ENCODE data around the gene PBRM1. TPM values are rescaled to one million over a fixed set of nuclear protein-coding genes. Genes with fewer than 3 reads are reported as not detected.

PBRM1 gene
- total RNA-seq, 6 experiments from 2014 or later, result 44.1 to 64.2 (median 56.0) TPM

DNA sequence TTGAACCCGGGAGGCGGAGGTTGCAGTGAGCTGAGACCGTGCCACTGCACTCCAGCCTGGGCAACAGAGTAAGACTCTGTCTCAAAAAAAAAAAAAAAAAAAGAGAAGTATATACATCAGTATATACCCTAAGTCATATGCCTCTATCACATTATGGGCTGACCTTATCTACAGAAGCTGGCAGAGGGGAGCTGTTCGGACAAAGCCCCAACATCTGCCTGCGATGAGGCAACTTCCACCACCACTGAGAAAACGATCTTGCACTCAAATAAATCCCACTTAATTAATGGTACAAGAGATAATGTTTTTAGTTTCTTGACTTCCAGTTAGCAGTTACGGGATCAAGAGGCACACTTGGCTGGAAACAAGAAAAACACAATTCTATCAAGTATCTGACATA lies 17.6 kb upstream of the PBRM1 start:
- Mint-ChIP-seq H3K36me3 (ENCODE audit: low read depth) (peaks cover 34% of the 10 kb centered on the region), H3K27me3 (ENCODE audit: insufficient read depth) (peaks cover 6% of the 10 kb centered on the region; the same call in 1 of the 2 replicates), H3K9me3 (no peaks in the 10 kb centered on the region), H3K27ac (peak overlapping the region; percentile 19; the same call in 1 of the 2 replicates), H3K4me1 (ENCODE audit: low read depth) (peaks cover 26% of the 10 kb centered on the region), H3K4me3 (peak overlapping the region; percentile 98)
- TF ChIP-seq CTCF (IDR thresholded peaks at IDR 0.05), result no peak
- DNase-seq, result no peak

- H3K27ac Mint-ChIP-seq, result peak overlapping the region; percentile 28; the same call in 1 of the 2 replicates
- H3K9me3 Mint-ChIP-seq, result no peaks in the 10 kb centered on the region
- no peak for DNase-seq
- H3K4me1 Mint-ChIP-seq (ENCODE audit: low read depth), result peaks cover 22% of the 10 kb centered on the region
- no peak overlapping the region for H3K4me3 Mint-ChIP-seq
- TF ChIP-seq CTCF (IDR thresholded peaks at IDR 0.05), result no peak
- peaks cover 2% of the 10 kb centered on the region; the same call in 1 of the 2 replicates for H3K27me3 Mint-ChIP-seq (ENCODE audit: insufficient read depth)
- peaks cover 32% of the 10 kb centered on the region for H3K36me3 Mint-ChIP-seq (ENCODE audit: low read depth)
These were observed 11.9 kb upstream of the PBRM1 start for GRCh38 chr3:52697632-52697965.

DNA sequence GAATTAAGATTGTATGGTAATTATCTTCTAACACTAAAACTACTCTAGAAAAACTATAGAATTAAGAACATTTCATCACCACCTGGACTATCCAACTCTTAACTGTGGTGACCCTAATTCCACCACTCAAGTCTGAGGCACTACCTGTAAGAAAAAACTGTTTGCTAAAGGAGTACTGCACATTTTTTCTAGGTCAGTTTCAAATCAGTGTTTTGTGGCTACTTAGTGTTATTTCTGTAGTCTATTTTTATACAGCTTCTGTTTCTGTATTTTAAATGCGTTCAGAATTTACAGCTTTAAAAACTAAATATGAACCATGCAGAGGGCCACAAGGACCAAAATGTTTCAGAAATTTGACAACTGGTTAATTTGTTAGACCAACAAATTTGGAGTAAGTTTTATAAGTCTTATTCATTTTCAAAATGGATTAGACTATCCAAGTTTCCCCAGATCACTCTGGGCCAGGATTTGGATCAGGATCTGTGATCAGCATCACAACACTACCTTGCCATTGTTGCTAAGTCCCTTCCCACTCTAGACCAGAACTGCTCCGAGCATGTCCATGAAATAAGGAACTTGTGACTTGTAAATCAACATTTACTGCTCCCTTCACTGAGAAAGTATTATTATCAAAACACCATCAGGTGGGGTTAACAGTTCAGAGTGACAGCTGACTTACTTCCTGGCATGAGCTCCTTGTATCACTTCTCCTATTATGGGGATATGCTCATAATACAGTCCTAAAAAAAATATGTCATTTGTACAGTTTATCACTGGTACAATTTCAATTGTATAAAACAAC lies 11.3 kb upstream of the PBRM1 start:
- no peak for DNase-seq
- H3K9me3 Mint-ChIP-seq, result no peaks in the 10 kb centered on the region
- TF ChIP-seq CTCF (IDR thresholded peaks at IDR 0.05), result no peak
- peaks cover 33% of the 10 kb centered on the region for H3K36me3 Mint-ChIP-seq (ENCODE audit: low read depth)
- no peak overlapping the region for H3K4me3 Mint-ChIP-seq
- peaks cover 2% of the 10 kb centered on the region; the same call in 1 of the 2 replicates for H3K27me3 Mint-ChIP-seq (ENCODE audit: insufficient read depth)
- H3K27ac Mint-ChIP-seq, result peak overlapping the region; percentile 24
- H3K4me1 Mint-ChIP-seq (ENCODE audit: low read depth), result peaks cover 25% of the 10 kb centered on the region

- peaks cover 25% of the 10 kb centered on the region for H3K4me1 Mint-ChIP-seq (ENCODE audit: low read depth)
- peak overlapping the region; percentile 9; the same call in 1 of the 2 replicates for H3K27ac Mint-ChIP-seq
- H3K4me3 Mint-ChIP-seq, result no peak overlapping the region
- TF ChIP-seq CTCF (IDR thresholded peaks at IDR 0.05), result no peak
- H3K36me3 Mint-ChIP-seq (ENCODE audit: low read depth), result peaks cover 28% of the 10 kb centered on the region
- peaks cover 1% of the 10 kb centered on the region; the same call in 1 of the 2 replicates for H3K27me3 Mint-ChIP-seq (ENCODE audit: insufficient read depth)
- H3K9me3 Mint-ChIP-seq, result no peaks in the 10 kb centered on the region
- no peak for DNase-seq
These were observed 10.3 kb upstream of the PBRM1 start for GRCh38 chr3:52695798-52696671.

DNA sequence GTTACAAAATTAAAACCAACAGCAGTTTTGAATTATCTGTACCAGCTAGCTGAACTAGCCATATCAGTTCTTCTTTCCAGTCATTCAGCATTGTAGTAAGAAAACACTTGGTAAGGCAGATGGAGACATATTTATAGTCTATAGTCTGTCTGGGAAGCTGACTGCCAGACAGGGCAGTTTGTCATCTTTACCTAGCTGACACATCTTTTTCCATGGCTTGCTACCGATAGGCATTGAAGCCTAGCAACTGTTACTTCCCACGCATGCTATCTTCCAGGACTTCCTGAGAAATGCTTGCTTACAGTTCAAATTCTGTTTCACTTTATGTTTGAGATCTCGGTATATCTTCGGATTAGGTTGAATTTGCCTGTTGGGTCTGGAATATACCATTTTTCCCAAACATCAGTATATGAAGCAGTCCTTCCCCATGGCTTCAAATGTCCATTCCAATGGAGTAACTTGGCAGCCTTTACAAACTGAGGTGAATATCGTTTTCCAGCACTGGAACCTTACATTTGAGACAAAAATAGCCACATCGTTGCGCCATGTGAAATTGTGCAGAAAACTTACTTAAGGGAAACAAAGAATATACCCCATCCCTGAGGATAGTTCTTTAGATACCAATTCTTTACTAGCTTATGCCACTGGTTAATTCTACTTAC lies 8.9 kb upstream of the PBRM1 start:
- H3K27me3 Mint-ChIP-seq (ENCODE audit: insufficient read depth), result no peaks in the 10 kb centered on the region; the same call in 1 of the 2 replicates
- peaks cover 35% of the 10 kb centered on the region for H3K36me3 Mint-ChIP-seq (ENCODE audit: low read depth)
- peaks cover 32% of the 10 kb centered on the region for H3K4me1 Mint-ChIP-seq (ENCODE audit: low read depth)
- H3K27ac Mint-ChIP-seq, result peak overlapping the region; percentile 37; the same call in 1 of the 2 replicates
- TF ChIP-seq CTCF (IDR thresholded peaks at IDR 0.05), result no peak
- H3K9me3 Mint-ChIP-seq, result no peaks in the 10 kb centered on the region
- H3K4me3 Mint-ChIP-seq, result no peak overlapping the region
- DNase-seq, result no peak
